Loucy (cell line): ENCODE measurements around the gene STC2.

Experiments used
- H2AFZ ChIP-seq: fragments of 200-600 bp; sonication (generic); 2 replicates; pipeline ENCODE4 v1.6.0; 2016; ENCODE audit warnings: antibody characterized with exemption, mild to moderate bottlenecking, low read length, moderate library complexity
- H3F3A ChIP-seq: fragments of 200-600 bp; 2 replicates; pipeline ENCODE4 v1.6.0; 2016; ENCODE audit warnings: antibody characterized with exemption, low read depth, mild to moderate bottlenecking
- H3K27me3 ChIP-seq: fragments of 200-600 bp; sonication (generic); 2 replicates; pipeline ENCODE4 v1.6.1; 2014; ENCODE audit warnings: low read length, mild to moderate bottlenecking; ENCODE audit not compliant: insufficient read depth, poor library complexity, severe bottlenecking
- H3K36me3 ChIP-seq: fragments of 200-600 bp; sonication (generic); 2 replicates; pipeline ENCODE4 v1.6.1; 2016; ENCODE audit warnings: low read length; ENCODE audit not compliant: insufficient read depth
- H3K4me1 ChIP-seq: fragments of 200-600 bp; sonication (generic); 2 replicates; pipeline ENCODE4 v1.5.1; 2014; ENCODE audit warnings: low read length, mild to moderate bottlenecking; ENCODE audit not compliant: insufficient read depth, poor library complexity, severe bottlenecking
- H3K4me2 ChIP-seq: fragments of 200-600 bp; sonication (generic); 2 replicates; pipeline ENCODE4 v1.6.0; 2014; ENCODE audit warnings: antibody characterized with exemption, low read length, low read depth, mild to moderate bottlenecking; ENCODE audit not compliant: poor library complexity, severe bottlenecking
- H3K4me3 ChIP-seq: fragments of 200-600 bp; sonication (generic); 2 replicates; pipeline ENCODE4 v1.5.1; 2014; ENCODE audit warnings: low read length, mild to moderate bottlenecking, mixed read lengths; ENCODE audit not compliant: poor library complexity, severe bottlenecking
- H3K79me2 ChIP-seq: fragments of 200-600 bp; sonication (generic); 2 replicates; pipeline ENCODE4 v1.6.1; 2014; ENCODE audit warnings: low read length; ENCODE audit not compliant: insufficient read depth
- H3K9ac ChIP-seq: fragments of 200-600 bp; sonication (generic); 2 replicates; pipeline ENCODE4 v1.6.0; 2014; ENCODE audit warnings: mild to moderate bottlenecking, low read depth, low read length, moderate library complexity; ENCODE audit not compliant: poor library complexity, severe bottlenecking
- H3K9me2 ChIP-seq: fragments of 200-600 bp; sonication (generic); replicated peaks from 2 replicates; pipeline ENCODE4 v1.6.1; 2016; ENCODE audit warnings: low read depth, low read length, mixed read lengths
- H3K9me3 ChIP-seq: fragments of 200-600 bp; sonication (generic); 2 replicates; pipeline ENCODE4 v1.6.1; 2014; ENCODE audit warnings: mild to moderate bottlenecking, antibody characterized with exemption, low read length, low read depth; ENCODE audit not compliant: insufficient read depth
- H4K20me1 ChIP-seq: fragments of 200-600 bp; sonication (generic); 2 replicates; pipeline ENCODE4 v1.6.0; 2014; ENCODE audit warnings: antibody characterized with exemption, low read length, mild to moderate bottlenecking; ENCODE audit not compliant: insufficient read depth, poor library complexity, severe bottlenecking
- EZH2phosphoT487 ChIP-seq: fragments of 200-600 bp; IDR thresholded peaks from 2 replicates; pipeline ENCODE4 v1.6.1; 2018; ENCODE audit warnings: antibody characterized with exemption, mild to moderate bottlenecking, moderate library complexity, borderline replicate concordance
- TF ChIP-seq, protein P1 (sequence below): fragments of 200-600 bp; sonication (generic); conservative IDR thresholded peaks from 2 replicates; pipeline ENCODE4 v1.5.1; 2014; ENCODE audit warnings: mild to moderate bottlenecking, antibody characterized with exemption, low read length

The STC2 gene

DNA sequence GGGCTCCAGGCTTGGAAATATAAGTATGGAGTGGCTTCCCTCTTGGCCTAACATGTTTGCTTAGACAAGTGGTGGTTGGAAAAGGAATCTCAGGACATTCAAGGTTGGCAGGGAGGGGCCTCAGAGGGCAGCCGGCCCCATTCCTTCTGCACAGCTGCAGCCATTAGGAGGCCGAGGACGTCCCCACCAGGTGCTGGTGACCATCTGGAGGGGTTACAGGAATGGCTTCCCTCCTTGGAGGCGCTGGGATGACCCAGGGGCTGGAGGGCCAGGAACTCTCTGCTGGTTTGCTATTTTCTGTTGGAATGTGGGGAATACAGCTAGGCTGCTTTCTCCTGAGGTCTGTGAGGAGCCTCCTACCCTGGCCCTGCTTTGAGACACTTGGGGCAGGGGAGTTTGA lies 18.5 kb downstream of the STC2 start:
- H3K36me3 ChIP-seq, result no peaks in the 10 kb centered on the region
- TF ChIP-seq EZH2phosphoT487, result no peak
- TF ChIP-seq, protein P1, sequence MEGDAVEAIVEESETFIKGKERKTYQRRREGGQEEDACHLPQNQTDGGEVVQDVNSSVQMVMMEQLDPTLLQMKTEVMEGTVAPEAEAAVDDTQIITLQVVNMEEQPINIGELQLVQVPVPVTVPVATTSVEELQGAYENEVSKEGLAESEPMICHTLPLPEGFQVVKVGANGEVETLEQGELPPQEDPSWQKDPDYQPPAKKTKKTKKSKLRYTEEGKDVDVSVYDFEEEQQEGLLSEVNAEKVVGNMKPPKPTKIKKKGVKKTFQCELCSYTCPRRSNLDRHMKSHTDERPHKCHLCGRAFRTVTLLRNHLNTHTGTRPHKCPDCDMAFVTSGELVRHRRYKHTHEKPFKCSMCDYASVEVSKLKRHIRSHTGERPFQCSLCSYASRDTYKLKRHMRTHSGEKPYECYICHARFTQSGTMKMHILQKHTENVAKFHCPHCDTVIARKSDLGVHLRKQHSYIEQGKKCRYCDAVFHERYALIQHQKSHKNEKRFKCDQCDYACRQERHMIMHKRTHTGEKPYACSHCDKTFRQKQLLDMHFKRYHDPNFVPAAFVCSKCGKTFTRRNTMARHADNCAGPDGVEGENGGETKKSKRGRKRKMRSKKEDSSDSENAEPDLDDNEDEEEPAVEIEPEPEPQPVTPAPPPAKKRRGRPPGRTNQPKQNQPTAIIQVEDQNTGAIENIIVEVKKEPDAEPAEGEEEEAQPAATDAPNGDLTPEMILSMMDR, result no peak
- no peaks in the 10 kb centered on the region for H3K79me2 ChIP-seq
- H3K9ac ChIP-seq, result no peak overlapping the region
- no peaks in the 10 kb centered on the region for H3K27me3 ChIP-seq
- no peak overlapping the region for H3K4me3 ChIP-seq
- H2AFZ ChIP-seq, result no peak overlapping the region
- H3K4me2 ChIP-seq, result no peak overlapping the region
- no peaks in the 10 kb centered on the region for H4K20me1 ChIP-seq
- H3K9me2 ChIP-seq, result no peaks in the 10 kb centered on the region
- H3K9me3 ChIP-seq, result no peaks in the 10 kb centered on the region
- no peaks in the 10 kb centered on the region for H3F3A ChIP-seq
- H3K4me1 ChIP-seq, result no peaks in the 10 kb centered on the region

DNA sequence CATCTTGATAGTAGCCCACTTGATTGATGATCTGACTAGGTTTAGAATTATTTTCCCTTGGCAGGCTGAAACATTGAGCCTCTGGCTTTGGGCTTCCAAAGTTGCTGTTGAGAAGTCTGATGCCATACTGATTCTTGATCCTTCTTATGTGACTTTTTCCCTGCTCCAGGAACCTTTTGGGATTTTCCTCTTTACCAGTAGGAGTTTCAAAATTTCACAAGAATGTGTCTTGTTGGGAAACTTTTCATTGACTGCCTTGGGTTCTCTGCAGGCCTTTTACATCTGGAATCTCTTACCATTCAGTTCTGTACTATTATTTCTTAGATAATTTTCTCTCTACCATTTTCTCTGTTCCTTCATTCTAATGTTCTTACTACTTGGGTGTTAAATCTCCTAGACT lies 20.0 kb downstream of the STC2 start:
- no peaks in the 10 kb centered on the region for H3K36me3 ChIP-seq
- TF ChIP-seq, protein P1, result no peak
- no peak for TF ChIP-seq EZH2phosphoT487
- no peaks in the 10 kb centered on the region for H3K27me3 ChIP-seq
- H2AFZ ChIP-seq, result no peak overlapping the region
- H3K4me2 ChIP-seq, result no peak overlapping the region
- H3K9ac ChIP-seq, result no peak overlapping the region
- H3K4me3 ChIP-seq, result no peak overlapping the region
- no peaks in the 10 kb centered on the region for H3F3A ChIP-seq
- no peaks in the 10 kb centered on the region for H3K9me3 ChIP-seq
- no peaks in the 10 kb centered on the region for H3K79me2 ChIP-seq
- H3K9me2 ChIP-seq, result no peaks in the 10 kb centered on the region
- no peaks in the 10 kb centered on the region for H3K4me1 ChIP-seq
- no peaks in the 10 kb centered on the region for H4K20me1 ChIP-seq

DNA sequence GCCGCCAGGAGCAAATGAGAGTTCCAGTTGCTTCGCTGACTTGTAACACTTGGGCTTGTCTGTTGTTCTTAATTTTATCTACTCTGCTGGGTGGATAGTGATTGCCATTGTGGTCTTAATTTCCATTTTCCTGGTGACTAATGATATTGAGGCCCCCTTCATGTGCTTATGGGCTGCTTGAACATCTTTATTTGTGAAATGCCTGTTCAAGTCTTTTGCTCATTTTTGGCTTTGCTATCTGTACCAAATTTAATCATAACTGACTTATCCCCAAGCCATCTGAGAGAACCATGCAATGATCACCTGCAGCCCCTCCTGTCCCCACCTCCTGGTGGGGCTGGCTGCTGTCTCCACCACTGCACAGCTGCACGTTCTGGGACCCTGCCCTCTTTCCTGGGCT lies 20.5 kb downstream of the STC2 start:
- Histone ChIP-seq H3K4me1 (no peaks in the 10 kb centered on the region), H3K36me3 (no peaks in the 10 kb centered on the region), H3K4me3 (no peak overlapping the region), H3K79me2 (no peaks in the 10 kb centered on the region), H3K9ac (no peak overlapping the region), H3K4me2 (no peak overlapping the region), H2AFZ (no peak overlapping the region), H3K9me3 (no peaks in the 10 kb centered on the region), H3K27me3 (no peaks in the 10 kb centered on the region), H3F3A (no peaks in the 10 kb centered on the region), H3K9me2 (no peaks in the 10 kb centered on the region), H4K20me1 (no peaks in the 10 kb centered on the region)
- TF ChIP-seq EZH2phosphoT487, result no peak
- TF ChIP-seq, protein P1, result no peak
